GM12878 (cell line): ENCODE measurements around the gene RIOX2. TPM values are rescaled to one million over a fixed set of nuclear protein-coding genes. Genes with fewer than 3 reads are reported as not detected.
"Not testable (repeated sequence)": the region's sequence is repeated elsewhere in the genome, so short reads cannot be mapped to it uniquely, and the experiment has no call there.

Source experiments
- ATAC-seq: fragments of 200-7000 bp; cut with Tn5 transposase; 3 replicates; pipeline ENCODE4 v1.9.1; 2020; ENCODE audit warnings: mild to moderate bottlenecking, moderate library complexity
- BruUV-seq: library from RNA; stranded (reverse); fragments of 400-500 nt; replicated peaks from 2 replicates; lab custom pipeline; 2021; lab: Mats Ljungman, UMichigan
- CTCF ChIA-PET: fragments of 300-600 bp; sonication (Branson Sonifier 250); formaldehyde crosslinking; extraction: SDS; loops from one replicate; lab custom pipeline; 2021; ENCODE audit warnings: inconsistent platforms; lab: Yijun Ruan, JAX
- POLR2A ChIA-PET: fragments of 350-600 bp; formaldehyde crosslinking; extraction: SDS; loops from one replicate; lab custom pipeline; 2021; ENCODE audit warnings: inconsistent platforms; lab: Charles Lee
- RAD21 ChIA-PET: fragments of 300-600 bp; sonication (Branson Sonifier 250); formaldehyde crosslinking; loops from one replicate; lab custom pipeline; 2023; ENCODE audit warnings: antibody characterized with exemption; ENCODE audit not compliant: unreplicated experiment; lab: Charles Lee
- SMC1A ChIA-PET: fragments of 300-600 bp; sonication (Branson Sonifier 250); formaldehyde crosslinking; loops from one replicate; lab custom pipeline; 2023; ENCODE audit not compliant: unreplicated experiment, uncharacterized antibody; lab: Charles Lee
- DNase-seq: peaks from one replicate; pipeline ENCODE4 v3.0.0-alpha.2; 2011; ENCODE audit warnings: low read depth, low spot score
- FAIRE-seq: peaks from 3 replicates; lab custom pipeline; 2011; peaks lifted over from hg19 to GRCh38; lab: Jason Lieb, UNC
- H2AFZ ChIP-seq: 2 replicates; pipeline ENCODE4 v1.6.0; 2011; ENCODE audit warnings: low read depth, low read length, control low read depth; ENCODE audit not compliant: control insufficient read depth
- H3K27ac ChIP-seq: 2 replicates; pipeline ENCODE4 v1.5.1; 2011; ENCODE audit warnings: control low read depth; ENCODE audit not compliant: control insufficient read depth, insufficient read depth
- H3K27me3 ChIP-seq, 2 experiments: replicated peaks in 1 of 2; 2 replicates each; pipeline versions ENCODE4 v1.6.0 to v1.6.1; 2011; ENCODE audit warnings: low read length in 1 of 2; ENCODE audit not compliant: control insufficient read depth in 2 of 2, insufficient read depth in 2 of 2
- H3K36me3 ChIP-seq, 2 experiments: 2 replicates each; pipeline ENCODE4 v1.5.1; 2011; ENCODE audit warnings: low read length in 1 of 2; ENCODE audit not compliant: control insufficient read depth in 2 of 2, insufficient read depth in 2 of 2
- H3K4me1 ChIP-seq: 2 replicates; pipeline ENCODE4 v1.6.1; 2011; ENCODE audit warnings: mild to moderate bottlenecking, low read length, moderate library complexity, mixed read lengths; ENCODE audit not compliant: control insufficient read depth, insufficient read depth
- H3K4me2 ChIP-seq: 2 replicates; pipeline ENCODE4 v1.6.0; 2011; ENCODE audit warnings: control low read depth; ENCODE audit not compliant: control insufficient read depth, insufficient read depth
- H3K4me3 ChIP-seq: fragments of 200-600 bp; sonication (generic); 2 replicates; pipeline ENCODE4 v1.5.1; 2016
- H3K79me2 ChIP-seq: 2 replicates; pipeline ENCODE4 v1.6.0; 2011; ENCODE audit warnings: low read length; ENCODE audit not compliant: control insufficient read depth, insufficient read depth
- H3K9ac ChIP-seq: 2 replicates; pipeline ENCODE4 v1.8.0; 2011; ENCODE audit warnings: low read length, control low read depth, mixed read lengths; ENCODE audit not compliant: control insufficient read depth, insufficient read depth
- H3K9me3 ChIP-seq: replicated peaks from 3 replicates; pipeline ENCODE4 v1.5.1; 2011; ENCODE audit warnings: mild to moderate bottlenecking, low read length; ENCODE audit not compliant: control insufficient read depth, insufficient read depth
- H4K20me1 ChIP-seq: 2 replicates; pipeline ENCODE4 v1.6.0; 2011; ENCODE audit not compliant: control insufficient read depth, insufficient read depth
- E4F1 ChIP-seq: fragments of 450-650 bp; IDR thresholded peaks from 2 replicates; pipeline ENCODE4 v1.6.1; 2018; ENCODE audit warnings: borderline replicate concordance, mild to moderate bottlenecking; ENCODE audit not compliant: partially characterized antibody
- RAD21 ChIP-seq: IDR thresholded peaks from 2 replicates; pipeline ENCODE4 v1.6.1; 2011; ENCODE audit warnings: mild to moderate bottlenecking, low read depth, low read length, moderate library complexity; ENCODE audit not compliant: insufficient read depth
- SREBF1 ChIP-seq: IDR thresholded peaks from 2 replicates; pipeline ENCODE4 v1.6.1; 2012; ENCODE audit warnings: mild to moderate bottlenecking, low read length
- TAF1 ChIP-seq: IDR thresholded peaks from 2 replicates; pipeline ENCODE4 v1.6.1; 2011; ENCODE audit warnings: mild to moderate bottlenecking, low read depth, low read length, borderline replicate concordance
- WGBS: methylation state at CpG from one replicate; pipeline ENCODE4 v1.1.6; 2016; ENCODE audit warnings: low lambda C conversion rate; ENCODE audit not compliant: insufficient replicate concordance, insufficient coverage; ENCODE audit errors: missing lambda C conversion rate; 5-methylcytosine and 5-hydroxymethylcytosine counted together
- in situ Hi-C: fragments of 300-500 bp; cut with MboI; formaldehyde crosslinking; loops from 9 replicates; pipeline ENCODE4 v1.14.3; 2018; ENCODE audit warnings: mixed read lengths
- intact Hi-C: fragments of 100-400 bp; cut with micrococcal nuclease; formaldehyde crosslinking; loops from one replicate; pipeline ENCODE4 v1.14.2; 2022; ENCODE audit not compliant: unreplicated experiment
- polyA plus RNA-seq, 11 experiments: library from polyadenylated mRNA; depleted of rRNA in 4 of 11; unstranded in 6 of 11; stranded (reverse) in 5 of 11; fragments of >200 nt; fragmentation: Nextera tagmentation in 4 of 11; fragmentation: Illumina TruSeq in 1 of 11; extraction: Ambion mirVana in 4 of 11; extraction: Trizol in 1 of 11; gene quantifications; 1 replicate in 1 of 11; 2 replicates in 10 of 11; pipeline versions ENCODE4 v1.2.1 to v1.2.3, GENCODE V29; 2011 to 2016; ENCODE audit warnings: inconsistent platforms in 2 of 11, missing spikeins in 2 of 11, low read depth in 1 of 11
- total RNA-seq, 4 experiments: library from RNA; depleted of rRNA in 3 of 4; stranded (reverse); fragments of >200 nt in 3 of 4; fragmentation: Illumina TruSeq in 1 of 4; extraction: Trizol in 1 of 4; gene quantifications; 2 replicates each; pipeline versions ENCODE4 v1.2.1 to v1.2.3, GENCODE V29; 2013 to 2021

RIOX2 gene
- total and polyA plus RNA-seq, 10 of the 15 experiments (the other 5 are each of a cell fraction or from before 2014, with no cell fraction given), result 24.1 to 52.6 (median 44.0) TPM

GRCh38 chr3:98012979-98013378, 40.7 kb upstream of the RIOX2 start (continued):
- TF ChIP-seq TAF1, result no peak
- TF ChIP-seq SREBF1, result no peak

DNA sequence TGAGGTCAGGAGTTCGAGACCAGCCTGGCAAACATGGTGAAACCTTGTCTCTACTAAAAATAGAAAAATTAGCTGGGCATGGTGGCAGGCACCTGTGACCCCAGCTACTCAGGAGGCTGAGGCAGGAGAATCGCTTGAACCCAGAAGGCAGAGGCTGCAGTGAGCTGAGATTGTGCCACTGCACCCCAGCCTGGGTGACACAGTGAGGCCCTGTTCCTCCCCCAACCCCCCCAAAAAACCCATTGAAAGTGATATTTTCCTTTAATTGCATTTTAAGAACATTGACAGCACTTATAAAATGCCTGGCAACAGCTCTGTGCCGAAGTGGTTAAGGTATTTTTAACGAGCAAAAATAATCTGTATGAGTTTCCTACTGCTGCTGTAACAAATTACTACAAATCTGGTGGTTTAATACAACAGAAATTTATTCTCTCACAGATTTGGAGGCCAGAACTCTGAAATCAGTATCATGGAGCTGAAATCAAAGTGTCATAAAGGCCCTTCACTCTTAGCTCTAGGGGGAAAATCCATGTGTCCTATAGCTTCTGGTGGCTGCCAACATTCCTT, 38.7 kb upstream of the RIOX2 start:
- POLR2A ChIA-PET, result not testable (repeated sequence)

DNA sequence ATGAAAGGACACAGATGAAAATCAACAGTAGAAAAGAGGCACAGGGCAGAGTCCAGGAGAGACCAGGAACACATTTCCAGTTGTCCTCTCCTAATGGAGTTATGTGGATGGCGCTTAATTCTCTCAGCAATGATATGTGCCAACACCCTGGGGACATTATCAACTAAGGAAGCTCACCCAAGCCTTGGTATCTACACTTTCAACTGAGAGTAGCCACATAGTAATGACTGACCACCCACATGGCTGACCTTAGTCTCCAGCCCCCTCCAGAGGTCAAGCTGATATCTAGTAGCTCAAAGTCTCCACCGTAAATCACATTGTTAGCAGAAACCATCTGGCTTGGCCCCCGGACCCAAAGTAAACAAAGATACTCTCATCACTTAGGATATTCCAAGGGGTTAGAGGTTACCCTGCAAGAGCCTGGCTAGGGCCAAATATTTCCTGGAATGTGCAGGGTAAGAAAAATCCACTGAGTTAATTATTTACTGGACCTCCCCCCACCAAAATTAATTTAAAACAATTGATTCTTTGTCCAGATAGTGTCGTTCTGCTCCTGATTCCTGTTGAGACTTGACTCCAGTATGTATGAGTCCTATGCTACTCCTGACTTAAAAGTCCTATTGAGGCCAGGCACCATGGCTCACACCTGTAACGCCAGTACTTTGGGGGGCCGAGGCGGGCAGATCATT, 38.1 kb upstream of the RIOX2 start:
- CTCF ChIA-PET, result interaction anchor here (6.5 kb wide), 1 partner anchor 13 kb away, joined by 58 read pairs; no protein-coding TSS in a partner anchor
- Histone ChIP-seq H2AFZ (no peak overlapping the region), H3K4me1 (peaks cover 16% of the 10 kb centered on the region; the same call in 1 of the 2 replicates), H3K9ac (no peak overlapping the region), H4K20me1 (no peaks in the 10 kb centered on the region), H3K4me2 (no peak overlapping the region), H3K27me3 (no peaks in the 10 kb centered on the region), H3K36me3 (no peaks in the 10 kb centered on the region), H3K4me3 (no peak overlapping the region), H3K79me2 (no peaks in the 10 kb centered on the region), H3K9me3 (no peaks in the 10 kb centered on the region), H3K27ac (no peak overlapping the region)
- POLR2A ChIA-PET, result no interaction called here
- WGBS, result 88% methylated on average over 7 of the region's 7 CpGs
- no peak for FAIRE-seq
- no peak for TF ChIP-seq E4F1
- peak; percentile 15; the same call in 1 of the 2 replicates for TF ChIP-seq RAD21
- intact Hi-C loops (no loop called here), in situ Hi-C loops (no loop called here)
- no peak for DNase-seq
- no TSS peak for BruUV-seq
- SMC1A ChIA-PET, result interaction anchor here (4.9 kb wide), 1 partner anchor 12 kb away, joined by 21 read pairs; no protein-coding TSS in a partner anchor
- ATAC-seq, result no peak
- RAD21 ChIA-PET, result interaction anchor here (1.4 kb wide), 1 partner anchor 12 kb away, joined by 4 read pairs; no protein-coding TSS in a partner anchor

More for the DNA sequence above, 38.7 kb upstream of the RIOX2 start:
- CTCF ChIA-PET, result interaction anchor here (6.5 kb wide), 1 partner anchor 12 kb away, joined by 58 read pairs; no protein-coding TSS in a partner anchor
- H3K36me3 ChIP-seq, FAIRE-seq, H2AFZ ChIP-seq, H3K4me3 ChIP-seq, H3K79me2 ChIP-seq, H3K27me3 ChIP-seq, in situ Hi-C loops, H4K20me1 ChIP-seq, H3K4me2 ChIP-seq, H3K27ac ChIP-seq, ATAC-seq, H3K9ac ChIP-seq, H3K9me3 ChIP-seq, intact Hi-C loops, BruUV-seq, DNase-seq: not testable (repeated sequence)
- WGBS, result 74% methylated on average over 4 of the region's 4 CpGs
- RAD21 ChIA-PET, result interaction anchor here (1.4 kb wide), 1 partner anchor 12 kb away, joined by 4 read pairs; no protein-coding TSS in a partner anchor
- SMC1A ChIA-PET, result interaction anchor here (1.2 to 4.9 kb wide), 2 partner anchors 10 to 12 kb away, joined by 3 to 21 read pairs; no protein-coding TSS in a partner anchor
- H3K4me1 ChIP-seq, result peaks cover 16% of the 10 kb centered on the region; the same call in 1 of the 2 replicates
